Activated CD4-positive, alpha-beta T cell treated with anti-CD3 and anti-CD28 coated beads for 48 hours (primary cell): Measurements from ENCODE around the gene SWI5.

ENCODE experiments used
- DNase-seq: peaks from one replicate; pipeline ENCODE4 v3.0.0-alpha.2; 2020

The SWI5 gene

GRCh38 chr9:128321879-128322403 lies 45.9 kb downstream of the SWI5 start:
- no peak for DNase-seq

GRCh38 chr9:128322404-128323211 lies 46.5 kb downstream of the SWI5 start, which contains the start of the genes COQ4 and TRUB2:
Gene COQ4 (plus strand): TSS chr9:128322839. CDS start chr9:128322859, 20 bp downstream.
Gene TRUB2 (minus strand): TSS chr9:128322447. CDS start chr9:128322408, 39 bp downstream.
- DNase-seq = peak; percentile 95

GRCh38 chr9:128323212-128323730 lies 47.2 kb downstream of the SWI5 start:
- DNase-seq = no peak

GRCh38 chr9:128323791-128324190 lies 47.7 kb downstream of the SWI5 start:
- DNase-seq = no peak

GRCh38 chr9:128324401-128324800 lies 48.3 kb downstream of the SWI5 start:
- DNase-seq = no peak

- DNase-seq = no peak
These were observed 49.6 kb downstream of the SWI5 start for GRCh38 chr9:128325629-128326028.

- DNase-seq = no peak
These were observed 57.4 kb downstream of the SWI5 start for GRCh38 chr9:128333451-128333869.

- DNase-seq = no peak
These were observed 59.1 kb downstream of the SWI5 start for GRCh38 chr9:128335161-128335560.

GRCh38 chr9:128335914-128336313 lies 59.8 kb downstream of the SWI5 start:
- DNase-seq = no peak

GRCh38 chr9:128337936-128338335 lies 61.9 kb downstream of the SWI5 start:
- no peak for DNase-seq
